Neural progenitor cell (in vitro differentiated cells): Measurements from ENCODE around the gene CIB4. TPM values are rescaled to one million over a fixed set of nuclear protein-coding genes. Genes with fewer than 3 reads are reported as not detected.

ENCODE experiments used
- DNase-seq: peaks from one replicate; pipeline ENCODE4 v3.0.0-alpha.2; 2016; ENCODE audit warnings: low spot score
- H2AFZ ChIP-seq: fragments of 200-600 bp; sonication (generic); replicated peaks from 2 replicates; pipeline ENCODE4 v1.6.1; 2016; ENCODE audit warnings: antibody characterized with exemption
- H3F3A ChIP-seq: fragments of 200-600 bp; sonication (generic); 2 replicates; pipeline ENCODE4 v1.6.1; 2016; ENCODE audit warnings: antibody characterized with exemption, low read depth
- H3K27ac ChIP-seq: fragments of 200-600 bp; sonication (generic); 2 replicates; pipeline ENCODE4 v1.5.1; 2016; ENCODE audit warnings: mild to moderate bottlenecking
- H3K27me3 ChIP-seq: fragments of 200-600 bp; sonication (generic); 2 replicates; pipeline ENCODE4 v1.6.1; 2016; ENCODE audit warnings: mild to moderate bottlenecking, moderate library complexity
- H3K36me3 ChIP-seq: fragments of 200-600 bp; sonication (generic); 2 replicates; pipeline ENCODE4 v1.5.1; 2016
- H3K4me1 ChIP-seq: fragments of 200-600 bp; sonication (generic); 2 replicates; pipeline ENCODE4 v1.6.1; 2016; ENCODE audit warnings: mixed run types
- H3K4me2 ChIP-seq: fragments of 200-600 bp; sonication (generic); 2 replicates; pipeline ENCODE4 v1.6.1; 2016
- H3K4me3 ChIP-seq: fragments of 200-600 bp; sonication (generic); 2 replicates; pipeline ENCODE4 v1.5.1; 2016
- H3K79me2 ChIP-seq: fragments of 200-600 bp; sonication (generic); 2 replicates; pipeline ENCODE4 v1.6.1; 2016; ENCODE audit warnings: low read depth
- H3K9ac ChIP-seq: fragments of 200-600 bp; sonication (generic); 2 replicates; pipeline ENCODE4 v1.6.1; 2016
- H3K9me3 ChIP-seq: fragments of 200-600 bp; sonication (generic); 2 replicates; pipeline ENCODE4 v1.5.1; 2016; ENCODE audit warnings: low read depth
- H4K20me1 ChIP-seq: fragments of 200-600 bp; sonication (generic); 2 replicates; pipeline ENCODE4 v1.6.1; 2016; ENCODE audit warnings: low read depth
- H3K27ac Mint-ChIP-seq: 3 replicates; pipeline ENCODE4 v1.8.0; 2021; ENCODE audit warnings: mixed read lengths
- H3K27me3 Mint-ChIP-seq: 2 replicates; pipeline ENCODE4 v1.8.0; 2022; ENCODE audit warnings: low read depth, mild to moderate bottlenecking, inconsistent platforms, moderate library complexity, mixed read lengths; ENCODE audit not compliant: insufficient read depth
- H3K36me3 Mint-ChIP-seq: 3 replicates; pipeline ENCODE4 v1.8.0; 2021; ENCODE audit warnings: mixed read lengths
- H3K4me1 Mint-ChIP-seq: 3 replicates; pipeline ENCODE4 v1.8.0; 2021; ENCODE audit warnings: mixed read lengths
- H3K4me3 Mint-ChIP-seq: 3 replicates; pipeline ENCODE4 v1.8.0; 2021; ENCODE audit warnings: mild to moderate bottlenecking, moderate library complexity, mixed read lengths
- H3K9me3 Mint-ChIP-seq: 3 replicates; pipeline ENCODE4 v1.8.0; 2020; ENCODE audit warnings: mixed read lengths
- CTCF ChIP-seq: fragments of 200-600 bp; sonication (generic); IDR thresholded peaks from 2 replicates; pipeline ENCODE4 v1.5.1; 2017; ENCODE audit warnings: antibody characterized with exemption, mild to moderate bottlenecking
- EZH2 ChIP-seq: fragments of 200-600 bp; sonication (generic); IDR thresholded peaks from 2 replicates; pipeline ENCODE4 v1.6.1; 2017; ENCODE audit warnings: antibody characterized with exemption, mild to moderate bottlenecking, moderate library complexity
- EZH2phosphoT487 ChIP-seq: fragments of 200-600 bp; sonication (generic); IDR thresholded peaks from 2 replicates; pipeline ENCODE4 v1.6.1; 2017; ENCODE audit warnings: antibody characterized with exemption
- total RNA-seq: library from RNA; depleted of rRNA; stranded (reverse); fragments of >200 nt; gene quantifications from 2 replicates; pipeline ENCODE4 v1.2.3, GENCODE V29; 2015; ENCODE audit warnings: low replicate concordance

Gene CIB4
- total RNA-seq, 1 donor from 2014 or later: not detected

GRCh38 chr2:26541401-26542193 lies 99.6 kb downstream of the CIB4 start:
- TF ChIP-seq EZH2phosphoT487: no peak
- TF ChIP-seq EZH2: no peak
- no peak for TF ChIP-seq CTCF
- H3K4me3 Mint-ChIP-seq: no peak overlapping the region
- no peaks in the 10 kb centered on the region for H3K36me3 ChIP-seq
- H2AFZ ChIP-seq: no peak overlapping the region
- DNase-seq: no peak
- peak overlapping the region; percentile 3 for H3K4me2 ChIP-seq
- no peak overlapping the region for H3K27ac Mint-ChIP-seq
- H3K4me3 ChIP-seq: no peak overlapping the region
- H4K20me1 ChIP-seq: no peaks in the 10 kb centered on the region
- H3K27me3 Mint-ChIP-seq: peaks cover 4% of the 10 kb centered on the region
- peaks cover 28% of the 10 kb centered on the region for H3K4me1 Mint-ChIP-seq
- no peak overlapping the region for H3K9ac ChIP-seq
- H3K9me3 ChIP-seq: no peaks in the 10 kb centered on the region
- no peaks in the 10 kb centered on the region for H3K36me3 Mint-ChIP-seq
- H3K79me2 ChIP-seq: no peaks in the 10 kb centered on the region
- H3F3A ChIP-seq: no peaks in the 10 kb centered on the region
- no peaks in the 10 kb centered on the region for H3K9me3 Mint-ChIP-seq
- H3K27me3 ChIP-seq: no peaks in the 10 kb centered on the region
- H3K27ac ChIP-seq: no peak overlapping the region
- H3K4me1 ChIP-seq: peaks cover 6% of the 10 kb centered on the region

GRCh38 chr2:26540961-26541360 lies 100.2 kb downstream of the CIB4 start:
- no peak overlapping the region for H2AFZ ChIP-seq
- H3K9ac ChIP-seq: no peak overlapping the region
- no peak overlapping the region for H3K4me3 ChIP-seq
- H3K4me1 ChIP-seq: peaks cover 6% of the 10 kb centered on the region
- TF ChIP-seq CTCF (no peak), EZH2phosphoT487 (no peak), EZH2 (no peak)
- Mint-ChIP-seq H3K27me3 (peaks cover 6% of the 10 kb centered on the region), H3K9me3 (no peaks in the 10 kb centered on the region), H3K36me3 (no peaks in the 10 kb centered on the region), H3K4me1 (peaks cover 29% of the 10 kb centered on the region), H3K27ac (no peak overlapping the region), H3K4me3 (no peak overlapping the region)
- no peaks in the 10 kb centered on the region for H3F3A ChIP-seq
- no peaks in the 10 kb centered on the region for H3K79me2 ChIP-seq
- DNase-seq: no peak
- no peaks in the 10 kb centered on the region for H3K36me3 ChIP-seq
- no peaks in the 10 kb centered on the region for H3K27me3 ChIP-seq
- peak overlapping the region; percentile 3 for H3K4me2 ChIP-seq
- H3K9me3 ChIP-seq: no peaks in the 10 kb centered on the region
- H3K27ac ChIP-seq: no peak overlapping the region
- H4K20me1 ChIP-seq: no peaks in the 10 kb centered on the region

- no peak overlapping the region for H3K9ac ChIP-seq
- DNase-seq: no peak
- H4K20me1 ChIP-seq: no peaks in the 10 kb centered on the region
- peaks cover 7% of the 10 kb centered on the region for H3K27me3 Mint-ChIP-seq
- no peaks in the 10 kb centered on the region for H3K9me3 Mint-ChIP-seq
- no peak overlapping the region for H2AFZ ChIP-seq
- H3K79me2 ChIP-seq: no peaks in the 10 kb centered on the region
- no peaks in the 10 kb centered on the region for H3K27me3 ChIP-seq
- no peaks in the 10 kb centered on the region for H3K36me3 Mint-ChIP-seq
- peaks cover 29% of the 10 kb centered on the region for H3K4me1 Mint-ChIP-seq
- H3K27ac ChIP-seq: no peak overlapping the region
- no peak for TF ChIP-seq EZH2
- no peak for TF ChIP-seq CTCF
- TF ChIP-seq EZH2phosphoT487: no peak
- H3K9me3 ChIP-seq: no peaks in the 10 kb centered on the region
- no peaks in the 10 kb centered on the region for H3K36me3 ChIP-seq
- no peak overlapping the region for H3K4me3 ChIP-seq
- H3K4me2 ChIP-seq: no peak overlapping the region
- H3K4me1 ChIP-seq: peaks cover 6% of the 10 kb centered on the region
- peak overlapping the region; percentile 23 for H3K4me3 Mint-ChIP-seq
- H3F3A ChIP-seq: no peaks in the 10 kb centered on the region
- peak overlapping the region; percentile 9 for H3K27ac Mint-ChIP-seq
These were observed 100.9 kb downstream of the CIB4 start for GRCh38 chr2:26540306-26540705.
